DOHH2 (cell line): ENCODE data around the gene C12orf75.
"Not testable (repeated sequence)": the region's sequence is repeated elsewhere in the genome, so short reads cannot be mapped to it uniquely, and the experiment has no call there.

Experiments used
- H3F3A ChIP-seq: fragments of 200-600 bp; sonication (generic), shearing (Covaris generic); 2 replicates; pipeline ENCODE4 v1.6.0; 2016; ENCODE audit warnings: antibody characterized with exemption, mild to moderate bottlenecking; ENCODE audit not compliant: control insufficient read depth, insufficient read depth
- H3K27ac ChIP-seq: fragments of 200-600 bp; sonication (generic); 2 replicates; pipeline ENCODE4 v1.5.1; 2014; ENCODE audit warnings: low read depth, mild to moderate bottlenecking, low read length, moderate library complexity
- H3K27me3 ChIP-seq: fragments of 200-600 bp; sonication (generic); 2 replicates; pipeline ENCODE4 v1.6.1; 2014; ENCODE audit warnings: mild to moderate bottlenecking, low read length, mixed read lengths; ENCODE audit not compliant: control insufficient read depth
- H3K36me3 ChIP-seq: fragments of 200-600 bp; sonication (generic); 2 replicates; pipeline ENCODE4 v1.6.1; 2014; ENCODE audit warnings: mild to moderate bottlenecking, low read length, moderate library complexity, mixed read lengths; ENCODE audit not compliant: control insufficient read depth
- H3K4me1 ChIP-seq: fragments of 200-600 bp; sonication (generic); 2 replicates; pipeline ENCODE4 v1.6.1; 2014; ENCODE audit warnings: mild to moderate bottlenecking, low read length, mixed read lengths; ENCODE audit not compliant: control insufficient read depth
- H3K4me2 ChIP-seq: fragments of 200-600 bp; sonication (generic); 2 replicates; pipeline ENCODE4 v1.6.0; 2014; ENCODE audit warnings: mild to moderate bottlenecking, low read length, moderate library complexity
- H3K4me3 ChIP-seq: fragments of 200-600 bp; sonication (generic); 2 replicates; pipeline ENCODE4 v1.5.1; 2014; ENCODE audit warnings: mild to moderate bottlenecking, low read length, mixed read lengths
- H3K79me2 ChIP-seq: fragments of 200-600 bp; sonication (generic); 2 replicates; pipeline ENCODE4 v1.6.1; 2014; ENCODE audit warnings: mild to moderate bottlenecking, low read length, mixed read lengths; ENCODE audit not compliant: control insufficient read depth
- H3K9me2 ChIP-seq: fragments of 200-600 bp; sonication (generic); replicated peaks from 2 replicates; pipeline ENCODE4 v1.6.1; 2014; ENCODE audit warnings: mild to moderate bottlenecking, low read length, mixed read lengths; ENCODE audit not compliant: control insufficient read depth
- H3K9me3 ChIP-seq: fragments of 200-600 bp; sonication (generic); 2 replicates; pipeline ENCODE4 v1.6.1; 2014; ENCODE audit warnings: antibody characterized with exemption, low read length, mixed read lengths; ENCODE audit not compliant: control insufficient read depth, insufficient read depth
- H4K20me1 ChIP-seq: fragments of 200-600 bp; sonication (generic); 2 replicates; pipeline ENCODE4 v1.6.0; 2014; ENCODE audit warnings: low read depth, mild to moderate bottlenecking, antibody characterized with exemption, low read length, moderate library complexity; ENCODE audit not compliant: control insufficient read depth, insufficient read depth
- EZH2phosphoT487 ChIP-seq: fragments of 200-600 bp; sonication (generic); IDR thresholded peaks from 2 replicates; pipeline ENCODE4 v1.6.1; 2017; ENCODE audit warnings: borderline replicate concordance, mild to moderate bottlenecking, antibody characterized with exemption, low read length, moderate library complexity, mixed read lengths
- TF ChIP-seq, protein P1 (sequence below): fragments of 200-600 bp; sonication (generic); IDR thresholded peaks from one replicate; pipeline ENCODE4 v1.5.1; 2014; ENCODE audit warnings: antibody characterized with exemption, mild to moderate bottlenecking, low read depth, low read length; ENCODE audit not compliant: poor library complexity, severe bottlenecking

C12orf75 gene

DNA sequence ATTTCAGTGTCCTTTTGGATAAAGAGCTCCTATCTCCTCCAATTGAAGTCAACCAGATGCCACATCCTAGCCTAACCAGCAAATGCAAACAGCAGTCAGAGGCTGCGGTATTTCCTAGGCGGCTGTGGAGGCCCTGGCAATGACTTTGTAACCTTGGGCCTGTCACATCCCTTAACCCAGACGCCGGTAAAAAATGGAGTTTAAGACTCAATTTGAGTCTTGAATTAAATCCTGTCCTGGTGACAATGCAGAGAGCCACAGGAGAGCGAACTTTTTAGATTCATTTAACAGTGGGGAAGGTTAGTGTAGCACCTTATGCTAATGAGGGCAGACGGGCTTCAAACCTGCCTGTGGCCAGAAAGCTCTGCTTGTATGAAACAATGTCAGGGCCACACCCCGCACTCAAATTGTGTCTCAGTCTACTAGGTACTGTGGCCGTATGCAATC lies 1.3 kb downstream of the C12orf75 start:
- H4K20me1 ChIP-seq = peaks cover 11% of the 10 kb centered on the region
- peak overlapping the region; percentile 74 for H3K27ac ChIP-seq
- H3K79me2 ChIP-seq = peaks cover 60% of the 10 kb centered on the region
- TF ChIP-seq, protein P1, sequence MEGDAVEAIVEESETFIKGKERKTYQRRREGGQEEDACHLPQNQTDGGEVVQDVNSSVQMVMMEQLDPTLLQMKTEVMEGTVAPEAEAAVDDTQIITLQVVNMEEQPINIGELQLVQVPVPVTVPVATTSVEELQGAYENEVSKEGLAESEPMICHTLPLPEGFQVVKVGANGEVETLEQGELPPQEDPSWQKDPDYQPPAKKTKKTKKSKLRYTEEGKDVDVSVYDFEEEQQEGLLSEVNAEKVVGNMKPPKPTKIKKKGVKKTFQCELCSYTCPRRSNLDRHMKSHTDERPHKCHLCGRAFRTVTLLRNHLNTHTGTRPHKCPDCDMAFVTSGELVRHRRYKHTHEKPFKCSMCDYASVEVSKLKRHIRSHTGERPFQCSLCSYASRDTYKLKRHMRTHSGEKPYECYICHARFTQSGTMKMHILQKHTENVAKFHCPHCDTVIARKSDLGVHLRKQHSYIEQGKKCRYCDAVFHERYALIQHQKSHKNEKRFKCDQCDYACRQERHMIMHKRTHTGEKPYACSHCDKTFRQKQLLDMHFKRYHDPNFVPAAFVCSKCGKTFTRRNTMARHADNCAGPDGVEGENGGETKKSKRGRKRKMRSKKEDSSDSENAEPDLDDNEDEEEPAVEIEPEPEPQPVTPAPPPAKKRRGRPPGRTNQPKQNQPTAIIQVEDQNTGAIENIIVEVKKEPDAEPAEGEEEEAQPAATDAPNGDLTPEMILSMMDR = no peak
- no peak for TF ChIP-seq EZH2phosphoT487
- peak overlapping the region; percentile 97 for H3K4me2 ChIP-seq
- no peaks in the 10 kb centered on the region for H3K27me3 ChIP-seq
- peaks cover 86% of the 10 kb centered on the region for H3K4me1 ChIP-seq
- no peaks in the 10 kb centered on the region for H3K9me2 ChIP-seq
- H3K9me3 ChIP-seq = no peaks in the 10 kb centered on the region
- H3K4me3 ChIP-seq = peak overlapping the region; percentile 85
- peaks cover 32% of the 10 kb centered on the region for H3K36me3 ChIP-seq
- peaks cover 19% of the 10 kb centered on the region for H3F3A ChIP-seq

DNA sequence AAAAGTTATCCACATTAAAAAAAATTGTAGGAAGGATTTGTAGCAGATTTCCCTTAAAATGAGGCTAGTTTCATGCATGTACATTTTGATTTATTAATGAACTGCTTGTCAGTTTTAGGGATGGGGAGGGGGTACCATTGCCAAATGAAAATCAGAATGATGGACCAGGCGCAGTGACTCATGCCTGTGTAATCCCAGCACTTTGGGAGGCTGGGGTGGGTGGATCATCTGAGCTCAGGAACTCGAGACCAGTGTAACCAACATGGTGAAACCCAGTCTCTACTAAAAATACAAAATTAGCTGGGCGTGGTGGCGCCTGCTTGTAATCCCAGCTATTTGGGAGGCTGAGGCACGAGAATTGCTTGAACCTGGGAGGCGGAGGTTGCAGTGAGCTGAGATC lies 1.8 kb downstream of the C12orf75 start:
- Histone ChIP-seq H3K4me3 (peak overlapping the region; percentile 85), H4K20me1 (peaks cover 11% of the 10 kb centered on the region), H3K4me1 (peaks cover 86% of the 10 kb centered on the region), H3K36me3 (peaks cover 37% of the 10 kb centered on the region), H3K27ac (peak overlapping the region; percentile 74), H3F3A (peaks cover 15% of the 10 kb centered on the region), H3K79me2 (peaks cover 64% of the 10 kb centered on the region), H3K4me2 (peak overlapping the region; percentile 97)
- H3K27me3 ChIP-seq, H3K9me3 ChIP-seq, H3K9me2 ChIP-seq: not testable (repeated sequence)

DNA sequence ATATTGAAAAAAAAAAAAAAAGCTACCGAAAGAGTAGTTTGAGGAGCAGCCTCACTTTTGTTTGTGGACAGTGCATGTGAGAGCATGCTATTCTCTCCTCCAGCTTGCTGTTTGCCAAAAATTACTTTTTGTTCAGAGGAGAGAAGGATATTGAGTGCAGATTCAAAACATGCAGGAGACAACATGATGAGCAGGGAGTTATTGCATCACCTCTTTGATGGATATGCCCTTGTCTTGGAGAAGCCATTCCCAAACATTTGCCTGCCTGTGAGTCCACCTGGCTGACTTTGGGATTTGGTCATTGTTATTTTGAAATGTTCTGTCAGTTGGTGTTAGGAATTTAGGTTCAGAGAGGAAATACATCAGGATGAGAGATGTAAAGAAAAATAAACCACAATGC lies 2.4 kb downstream of the C12orf75 start:
- TF ChIP-seq EZH2phosphoT487 = no peak
- TF ChIP-seq, protein P1 = no peak
- peaks cover 12% of the 10 kb centered on the region for H3F3A ChIP-seq
- H4K20me1 ChIP-seq = peaks cover 11% of the 10 kb centered on the region
- H3K4me1 ChIP-seq = peaks cover 83% of the 10 kb centered on the region
- no peak overlapping the region for H3K27ac ChIP-seq
- peaks cover 71% of the 10 kb centered on the region for H3K79me2 ChIP-seq
- no peaks in the 10 kb centered on the region for H3K27me3 ChIP-seq
- peaks cover 43% of the 10 kb centered on the region for H3K36me3 ChIP-seq
- no peaks in the 10 kb centered on the region for H3K9me2 ChIP-seq
- H3K9me3 ChIP-seq = no peaks in the 10 kb centered on the region
- H3K4me3 ChIP-seq = peak overlapping the region; percentile 85
- H3K4me2 ChIP-seq = peak overlapping the region; percentile 97

DNA sequence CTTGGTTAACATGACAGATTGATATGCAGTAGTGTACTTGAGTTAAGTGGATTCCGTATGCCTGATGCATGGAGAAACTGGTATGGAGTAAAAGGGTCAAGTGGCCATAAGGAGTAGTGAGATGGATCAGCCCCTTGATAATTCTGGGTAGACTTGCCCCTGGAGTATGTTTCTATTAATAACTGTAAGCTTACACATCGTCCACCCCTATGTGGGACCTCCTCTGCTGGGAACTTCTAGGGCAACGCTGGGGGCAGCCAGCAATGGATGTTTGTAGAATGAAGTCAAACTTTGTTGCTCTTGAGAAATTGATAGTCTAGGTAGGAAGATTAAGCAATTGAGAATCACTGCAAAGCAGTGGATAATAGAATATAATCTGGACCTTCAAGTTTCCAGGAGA lies 3.5 kb downstream of the C12orf75 start:
- Histone ChIP-seq H3K9me3 (peaks cover 5% of the 10 kb centered on the region; the same call in 1 of the 2 replicates), H3K79me2 (peaks cover 81% of the 10 kb centered on the region), H4K20me1 (peaks cover 11% of the 10 kb centered on the region), H3F3A (peaks cover 5% of the 10 kb centered on the region), H3K9me2 (no peaks in the 10 kb centered on the region), H3K27ac (no peak overlapping the region), H3K4me1 (peaks cover 72% of the 10 kb centered on the region), H3K4me3 (no peak overlapping the region), H3K36me3 (peaks cover 51% of the 10 kb centered on the region), H3K27me3 (no peaks in the 10 kb centered on the region), H3K4me2 (peak overlapping the region; percentile 52)
- TF ChIP-seq, protein P1 = no peak
- TF ChIP-seq EZH2phosphoT487 = no peak
